Stimulated activated naive CD4-positive, alpha-beta T cell treated with Interleukin-2 at 50 U/mL for 16 hours (primary cell): Measurements from ENCODE around the gene COPE.
"Not testable (repeated sequence)": the region's sequence is repeated elsewhere in the genome, so short reads cannot be mapped to it uniquely, and the experiment has no call there.

ENCODE experiments used
- DNase-seq: peaks from one replicate; lab custom pipeline; 2025; lab: John Stamatoyannopoulos, UW

COPE gene

GRCh38 chr19:18919086-18919899 is at the start of gene COPE, which contains the start of gene DDX49:
Gene COPE, minus strand, starts transcription at chr19:18919387. Its CDS starts 39 bp downstream, at chr19:18919348.
Gene DDX49, plus strand, starts transcription at chr19:18919715. Its CDS starts 27 bp downstream, at chr19:18919742.
- DNase-seq, result peak; percentile 96

GRCh38 chr19:18967358-18968146 is 48.4 kb upstream of the COPE start:
- DNase-seq, result no peak

DNA sequence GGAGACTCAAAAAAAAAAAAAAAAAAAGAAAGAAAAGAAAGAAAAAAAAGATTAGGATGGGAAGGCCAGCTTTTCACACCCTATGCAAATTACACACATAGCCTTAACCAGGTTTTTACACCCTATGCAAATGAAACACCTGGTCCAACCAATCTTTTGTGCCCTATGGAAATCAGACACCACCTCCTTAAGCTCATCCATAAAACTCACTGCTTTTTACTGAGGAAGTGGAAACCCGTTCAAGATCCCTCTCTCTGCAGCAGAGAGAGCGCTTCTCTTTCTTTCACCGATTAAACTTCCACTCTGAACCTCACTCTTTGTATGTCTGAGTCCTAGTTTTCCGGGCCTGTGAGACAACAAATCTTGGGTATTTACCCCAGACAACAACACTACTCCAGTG is 47.1 kb upstream of the COPE start:
- no peak for DNase-seq

DNA sequence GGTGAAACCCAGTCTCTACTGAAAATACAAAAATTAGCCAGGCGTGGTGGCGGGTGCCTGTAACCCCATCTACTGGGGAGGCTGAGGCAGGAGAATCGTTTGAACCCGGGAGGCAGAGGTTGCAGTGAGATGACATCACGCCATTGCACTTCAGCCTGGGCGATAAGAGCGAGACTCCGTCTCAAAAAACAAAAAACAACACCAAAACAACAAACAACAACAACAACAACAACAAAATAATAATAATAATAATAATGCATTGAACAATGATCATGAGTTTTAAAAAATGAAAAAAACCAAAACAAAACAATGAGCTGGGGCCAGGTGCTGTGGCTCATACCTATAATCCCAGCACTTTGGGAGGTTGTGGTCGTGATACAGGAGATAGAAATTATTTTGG is 44.9 kb upstream of the COPE start:
- no peak for DNase-seq

GRCh38 chr19:18961767-18962620 is 42.8 kb upstream of the COPE start:
- no peak for DNase-seq

DNA sequence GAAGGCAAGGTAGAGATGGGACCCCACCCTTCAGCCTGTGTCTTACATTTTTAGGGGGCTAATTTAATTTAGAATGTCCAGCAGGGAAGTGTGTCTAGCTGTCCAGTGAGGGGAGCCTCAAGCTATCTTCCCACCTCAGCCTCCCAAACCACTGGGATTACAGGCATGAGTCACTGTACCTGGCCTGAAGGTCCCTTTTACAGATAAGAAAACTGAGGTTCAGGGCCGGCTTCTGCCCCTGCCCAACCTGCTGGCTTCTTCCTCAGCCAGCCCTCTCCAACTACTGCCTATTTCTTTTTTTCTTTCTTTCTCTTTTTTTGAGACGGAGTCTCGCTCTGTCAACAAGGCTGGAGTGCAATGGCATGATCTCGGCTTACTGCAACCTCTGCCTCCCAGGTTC is 41.2 kb upstream of the COPE start:
- DNase-seq, result no peak

DNA sequence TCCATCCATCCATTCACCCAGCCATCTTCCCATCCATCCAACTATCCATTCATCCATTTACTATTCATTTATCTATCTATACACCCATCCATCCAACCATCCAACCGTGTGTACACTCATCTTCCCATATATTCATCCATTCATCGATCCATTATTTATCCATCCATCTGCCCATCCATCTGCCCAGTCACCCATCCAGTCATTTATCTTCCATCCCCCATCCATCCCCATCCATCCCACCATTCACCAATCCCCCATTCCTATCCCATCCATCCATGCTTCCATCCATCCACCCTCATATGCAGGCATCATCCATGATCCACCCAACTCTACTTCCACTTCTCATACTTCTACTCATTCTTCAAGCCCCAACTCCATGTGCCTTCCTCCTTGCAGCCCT is 35.9 kb upstream of the COPE start:
- DNase-seq, result no peak

- no peak for DNase-seq
These were observed 34.9 kb upstream of the COPE start for GRCh38 chr19:18954094-18954493.

- DNase-seq, result not testable (repeated sequence)
These were observed 33.3 kb upstream of the COPE start for GRCh38 chr19:18952364-18953003.

- DNase-seq, result no peak
These were observed 32.6 kb upstream of the COPE start for GRCh38 chr19:18951721-18952281.

- no peak for DNase-seq
These were observed 30.7 kb upstream of the COPE start for GRCh38 chr19:18949858-18950257.

- no peak for DNase-seq
These were observed 29.8 kb upstream of the COPE start for GRCh38 chr19:18948976-18949356.

DNA sequence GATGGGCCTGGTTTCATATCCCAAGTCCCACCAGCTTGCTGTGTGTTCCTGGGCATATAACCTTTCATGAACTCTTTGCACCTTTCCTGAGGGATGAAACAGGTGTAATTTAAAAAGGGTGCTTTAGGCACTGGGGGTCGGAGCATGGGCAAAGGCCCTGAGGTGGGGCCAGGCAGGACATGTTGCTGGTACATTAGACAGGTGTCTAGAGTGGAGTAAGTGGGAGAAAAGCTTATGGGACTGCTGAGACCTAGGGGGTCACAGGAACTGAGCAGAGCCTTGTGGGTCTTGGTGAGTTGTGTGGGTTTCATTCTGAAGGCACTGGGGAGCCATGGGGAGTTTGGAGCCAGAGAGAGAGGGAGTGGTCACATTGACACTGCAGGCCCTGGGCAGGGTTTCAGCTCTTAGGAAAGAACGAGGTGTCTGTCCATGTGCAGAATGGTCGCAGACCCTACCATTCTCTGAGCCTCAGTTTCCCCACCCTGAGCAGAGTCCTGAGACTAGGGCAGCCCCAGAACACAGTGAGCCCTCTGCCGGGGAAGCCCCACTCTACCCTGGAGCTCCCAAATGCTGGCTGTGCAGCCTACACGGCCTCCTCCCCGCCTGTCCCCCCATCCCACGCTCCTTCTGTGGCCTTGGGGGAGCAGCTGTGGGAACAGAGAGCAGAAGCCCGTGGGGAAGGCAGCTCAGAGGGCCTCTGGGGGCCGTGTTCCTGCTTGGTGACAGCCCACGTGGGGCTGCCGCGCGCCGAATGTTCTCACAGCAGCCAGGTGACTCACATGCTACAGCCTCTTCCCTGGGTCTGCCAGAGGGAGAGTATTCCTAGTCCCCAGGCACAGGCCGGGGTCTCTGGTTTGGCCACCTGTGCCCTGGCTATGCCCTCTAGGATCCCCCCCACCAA is 29.1 kb upstream of the COPE start:
- no peak for DNase-seq

- DNase-seq, result no peak
These were observed 27.7 kb upstream of the COPE start for GRCh38 chr19:18946918-18947317.

- DNase-seq, result no peak
These were observed 27.1 kb upstream of the COPE start for GRCh38 chr19:18946335-18946734.

GRCh38 chr19:18945297-18945696 is 26.1 kb upstream of the COPE start:
- no peak for DNase-seq

DNA sequence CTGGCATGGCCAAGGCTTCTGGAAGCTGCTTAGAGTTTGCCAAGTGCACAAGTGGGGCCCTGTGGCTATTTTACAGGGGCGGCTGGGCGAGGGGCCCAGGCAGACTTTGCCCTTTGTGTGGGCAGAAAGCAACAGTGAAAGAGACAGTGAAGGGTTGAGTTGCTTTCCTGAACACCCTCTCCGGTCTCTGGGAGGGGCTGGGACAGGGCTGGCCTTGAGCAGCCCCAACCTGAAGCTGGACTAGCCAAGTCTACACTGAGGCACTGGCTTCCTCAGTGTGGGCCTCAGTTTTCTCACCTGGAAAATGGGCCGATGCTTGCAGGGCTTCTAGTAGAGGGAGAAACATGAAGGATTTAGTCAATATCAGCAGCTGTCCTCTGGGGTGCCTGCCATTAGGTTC is 24.3 kb upstream of the COPE start:
- no peak for DNase-seq

GRCh38 chr19:18942692-18943091 is 23.5 kb upstream of the COPE start:
- no peak for DNase-seq

- no peak for DNase-seq
These were observed 22.6 kb upstream of the COPE start for GRCh38 chr19:18941628-18942354.
